Neuronal stem cell (in vitro differentiated cells): ENCODE measurements around the gene VPS26B. TPM values are rescaled to one million over a fixed set of nuclear protein-coding genes. Genes with fewer than 3 reads are reported as not detected.

Source experiments
- DNase-seq: peaks from one replicate; pipeline ENCODE4 v3.0.0-alpha.2; 2013; ENCODE audit warnings: low spot score
- H2AFZ ChIP-seq: one replicate; pipeline ENCODE4 v1.6.1; 2013; ENCODE audit warnings: mild to moderate bottlenecking, low read length, inconsistent platforms
- H2AK5ac ChIP-seq: 2 replicates; pipeline ENCODE4 v1.6.1; 2013; ENCODE audit warnings: low read depth, mild to moderate bottlenecking, inconsistent platforms, low read length, moderate library complexity, mixed read lengths
- H2BK120ac ChIP-seq: 2 replicates; pipeline ENCODE4 v1.6.1; 2013; ENCODE audit warnings: low read depth, mild to moderate bottlenecking, inconsistent platforms, low read length, moderate library complexity, mixed read lengths
- H2BK12ac ChIP-seq: one replicate; pipeline ENCODE4 v1.6.1; 2013; ENCODE audit warnings: low read length, inconsistent platforms
- H2BK15ac ChIP-seq: 2 replicates; pipeline ENCODE4 v1.6.1; 2013; ENCODE audit warnings: mild to moderate bottlenecking, low read length, inconsistent platforms, mixed read lengths
- H2BK5ac ChIP-seq: one replicate; pipeline ENCODE4 v1.6.1; 2013; ENCODE audit warnings: inconsistent platforms, mild to moderate bottlenecking, low read length, moderate library complexity
- H3K14ac ChIP-seq: one replicate; pipeline ENCODE4 v1.6.1; 2013; ENCODE audit warnings: low read length, inconsistent platforms
- H3K18ac ChIP-seq: 2 replicates; pipeline ENCODE4 v1.6.1; 2013; ENCODE audit warnings: low read length, inconsistent platforms
- H3K23ac ChIP-seq: 2 replicates; pipeline ENCODE4 v1.6.1; 2013; ENCODE audit warnings: low read depth, mild to moderate bottlenecking, mixed read lengths, low read length, inconsistent platforms; ENCODE audit not compliant: poor library complexity
- H3K27ac ChIP-seq: replicated peaks from 3 replicates; pipeline ENCODE4 v1.5.1; 2013; ENCODE audit warnings: low read length, inconsistent platforms
- H3K27me3 ChIP-seq, 3 experiments: 2 replicates each; pipeline ENCODE4 v1.6.1; 2013; ENCODE audit warnings: low read length in 3 of 3, mild to moderate bottlenecking in 2 of 3, inconsistent platforms in 1 of 3, low read depth in 1 of 3, mixed read lengths in 1 of 3, moderate library complexity in 1 of 3; ENCODE audit not compliant: control insufficient read depth in 3 of 3, insufficient read depth in 3 of 3
- H3K36me3 ChIP-seq, 2 donors: replicated peaks in 1 of 2; 2 replicates each; pipeline ENCODE4 v1.6.1; 2013; ENCODE audit warnings: low read length in 2 of 2; ENCODE audit not compliant: control insufficient read depth in 2 of 2, insufficient read depth in 2 of 2
- H3K4ac ChIP-seq: 2 replicates; pipeline ENCODE4 v1.6.1; 2013; ENCODE audit warnings: inconsistent platforms, mild to moderate bottlenecking, low read length, moderate library complexity
- H3K4me1 ChIP-seq, 2 donors: 1 replicate in 1 of 2; 2 replicates in 1 of 2; pipeline ENCODE4 v1.6.1; 2013; ENCODE audit warnings: low read length in 2 of 2, low read depth in 1 of 2; ENCODE audit not compliant: control insufficient read depth in 2 of 2, insufficient read depth in 1 of 2
- H3K4me2 ChIP-seq: one replicate; pipeline ENCODE4 v1.6.1; 2013; ENCODE audit warnings: mild to moderate bottlenecking, low read length, inconsistent platforms; ENCODE audit not compliant: insufficient read depth, poor library complexity, severe bottlenecking
- H3K4me3 ChIP-seq, 2 donors: 2 replicates each; pipeline ENCODE4 v1.5.1; 2013; ENCODE audit warnings: low read length in 2 of 2, mild to moderate bottlenecking in 2 of 2, inconsistent platforms in 1 of 2, moderate library complexity in 1 of 2
- H3K79me1 ChIP-seq: one replicate; pipeline ENCODE4 v1.6.1; 2013; ENCODE audit warnings: low read depth, mild to moderate bottlenecking, inconsistent platforms, low read length, moderate library complexity
- H3K9ac ChIP-seq: one replicate; pipeline ENCODE4 v1.6.1; 2013; ENCODE audit warnings: mild to moderate bottlenecking, low read depth, low read length, inconsistent platforms; ENCODE audit not compliant: poor library complexity
- H3K9me3 ChIP-seq, 2 donors: replicated peaks in 1 of 2; 2 replicates each; pipeline versions ENCODE3 to v1.6.1; 2013; ENCODE audit warnings: low read length in 2 of 2, mild to moderate bottlenecking in 2 of 2, inconsistent platforms in 1 of 2, low read depth in 1 of 2, mixed read lengths in 1 of 2, moderate library complexity in 1 of 2; ENCODE audit not compliant: control insufficient read depth in 2 of 2, insufficient read depth in 1 of 2
- H4K8ac ChIP-seq: one replicate; pipeline ENCODE4 v1.6.1; 2013; ENCODE audit warnings: low read depth, mild to moderate bottlenecking, inconsistent platforms, low read length, moderate library complexity
- H4K91ac ChIP-seq: one replicate; pipeline ENCODE4 v1.6.1; 2013; ENCODE audit warnings: low read length, low read depth, mild to moderate bottlenecking, inconsistent platforms; ENCODE audit not compliant: poor library complexity
- WGBS, 2 donors: extraction: QIAGEN DNeasy Blood & Tissue Kit; methylation state at CpG; one replicate each; pipeline ENCODE4 v1.1.7; 2013; ENCODE audit warnings: missing lambda C conversion rate in 2 of 2, mixed read lengths in 1 of 2; ENCODE audit not compliant: insufficient read length in 2 of 2, insufficient replicate concordance in 1 of 2; ENCODE audit errors: extremely low coverage in 2 of 2; 5-methylcytosine and 5-hydroxymethylcytosine counted together
- polyA plus RNA-seq, 2 experiments: library from polyadenylated mRNA; stranded (reverse); fragments of 200-250 nt; gene quantifications; one replicate each; pipeline ENCODE4 v1.2.3, GENCODE V29; 2013

The VPS26B gene
- polyA plus RNA-seq (2013, experiment 1 of 2) = 16.9 TPM
- 16.5 TPM for polyA plus RNA-seq (2013, experiment 2 of 2)

DNA sequence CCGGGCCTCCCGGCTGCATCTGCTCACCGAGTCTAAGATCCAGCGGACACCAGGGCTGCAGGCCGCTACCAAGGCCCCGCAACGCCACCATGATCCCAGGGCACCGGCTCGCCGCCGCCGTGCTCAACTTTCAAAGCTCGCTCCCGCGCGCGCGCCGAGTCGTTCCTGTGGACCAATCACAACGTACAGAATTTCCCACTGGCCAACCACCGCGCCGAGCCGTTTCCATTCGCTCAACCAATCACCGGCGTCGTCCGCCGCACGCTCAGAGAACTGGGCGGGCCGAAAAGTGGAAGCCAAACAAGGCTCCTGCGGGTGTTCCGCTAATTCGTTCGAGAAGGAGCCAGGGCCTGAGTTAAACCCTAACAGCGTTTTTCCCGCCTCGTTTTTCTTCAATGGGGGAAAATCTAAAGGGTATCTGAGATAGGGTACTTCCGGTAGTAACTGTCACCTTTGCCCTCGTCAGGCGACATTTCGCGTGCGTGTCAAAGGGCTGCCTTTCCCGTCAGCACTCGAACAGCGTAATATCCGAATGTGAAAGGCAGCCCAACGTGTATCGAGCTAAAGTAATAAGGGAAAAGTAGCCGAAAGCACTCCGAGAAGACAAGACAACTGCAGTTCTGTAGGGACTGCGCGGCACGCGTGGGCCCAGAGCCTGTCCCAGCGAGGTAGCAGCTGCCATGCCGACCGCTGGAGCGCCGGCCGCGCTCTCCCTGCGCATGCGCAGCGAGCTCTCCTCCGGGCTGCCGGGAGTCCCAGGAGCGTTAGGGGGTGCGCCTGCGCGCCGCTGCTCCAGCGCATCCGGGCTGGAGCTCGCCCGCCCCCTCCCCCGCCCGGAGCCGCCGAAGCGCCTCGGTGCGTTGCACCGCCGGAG lies at the start of gene VPS26B, which contains the start of gene NCAPD3:
Gene VPS26B, plus strand, starts transcription at position 836 of the 874 bp plus-strand sequence. CDS start 452 bp downstream, outside the sequence.
Gene NCAPD3, minus strand, starts transcription at position 132 of the 874 bp plus-strand sequence. Its CDS starts 41 bp downstream, at position 91.
- Histone ChIP-seq H3K18ac (peak within 1 kb of the TSS; percentile 91), H3K4me3 (peak within 1 kb of the TSS; percentile 87 to 90), H3K27me3 (peaks cover 0 to 4% (median 0%) of the 10 kb centered on the region in 3 experiments), H3K4me1 (peaks cover 9 to 12% of the 10 kb centered on the region in 2 donors), H2AFZ (peak within 1 kb of the TSS; percentile 96), H3K14ac (peak within 1 kb of the TSS; percentile 78), H3K9me3 (no peaks in the 10 kb centered on the region), H4K91ac (no peak within 1 kb of the TSS), H3K36me3 (peaks cover 3 to 27% of the 10 kb centered on the region in 2 donors), H2BK15ac (no peak within 1 kb of the TSS), H4K8ac (no peak within 1 kb of the TSS), H3K27ac (no peak within 1 kb of the TSS), H2BK12ac (peak within 1 kb of the TSS; percentile 61), H3K23ac (peak within 1 kb of the TSS; percentile 86), H2BK120ac (no peak within 1 kb of the TSS), H3K4me2 (peak within 1 kb of the TSS; percentile 89), H3K79me1 (peaks cover 2% of the 10 kb centered on the region), H3K9ac (peak within 1 kb of the TSS; percentile 98), H2BK5ac (peak within 1 kb of the TSS; percentile 45), H2AK5ac (peak within 1 kb of the TSS; percentile 27), H3K4ac (no peak within 1 kb of the TSS)
- no CpG with 5 or more reads among the region's 89 CpGs for WGBS, 2 donors
- DNase-seq = peak; percentile 95

DNA sequence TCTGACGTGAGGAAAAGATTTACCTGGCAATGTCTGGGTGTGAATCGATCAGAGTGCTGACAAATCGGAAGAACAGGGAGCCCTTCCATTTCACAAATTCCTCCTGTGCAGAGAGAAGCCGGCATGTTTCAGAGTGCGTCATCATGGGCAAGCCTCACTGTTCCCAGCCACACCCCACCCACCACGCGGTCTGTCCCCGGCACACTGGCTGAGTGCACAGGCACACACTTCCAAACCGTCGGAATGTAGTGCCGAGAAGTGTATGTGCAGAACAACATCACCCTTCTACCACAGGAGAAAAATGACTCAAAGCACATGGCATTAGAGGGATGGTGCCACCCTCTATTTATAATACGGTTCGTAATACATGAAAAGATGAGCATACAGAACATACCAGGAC lies 48.2 kb upstream of the VPS26B start:
- H2AFZ ChIP-seq = no peak overlapping the region
- DNase-seq = no peak
- no peak overlapping the region for H3K18ac ChIP-seq
- no peak overlapping the region for H2AK5ac ChIP-seq
- H2BK12ac ChIP-seq = no peak overlapping the region
- H2BK120ac ChIP-seq = no peak overlapping the region
- no peak overlapping the region for H3K4me2 ChIP-seq
- H3K79me1 ChIP-seq = peaks cover 3% of the 10 kb centered on the region
- no peak overlapping the region for H4K8ac ChIP-seq
- no peaks in the 10 kb centered on the region for H3K27me3 ChIP-seq
- peaks cover 46 to 98% of the 10 kb centered on the region in 2 donors for H3K36me3 ChIP-seq
- H2BK15ac ChIP-seq = no peak overlapping the region
- H3K23ac ChIP-seq = no peak overlapping the region
- peaks cover 0 to 16% of the 10 kb centered on the region in 2 donors for H3K9me3 ChIP-seq
- no peaks in the 10 kb centered on the region for H3K4me1 ChIP-seq
- no peak overlapping the region for H3K4ac ChIP-seq
- WGBS, 2 donors = no CpG with 5 or more reads among the region's 13 CpGs
- no peak overlapping the region for H3K9ac ChIP-seq
- no peak overlapping the region for H4K91ac ChIP-seq
- H3K4me3 ChIP-seq = no peak overlapping the region
- H2BK5ac ChIP-seq = no peak overlapping the region
- no peak overlapping the region for H3K14ac ChIP-seq
- no peak overlapping the region for H3K27ac ChIP-seq

DNA sequence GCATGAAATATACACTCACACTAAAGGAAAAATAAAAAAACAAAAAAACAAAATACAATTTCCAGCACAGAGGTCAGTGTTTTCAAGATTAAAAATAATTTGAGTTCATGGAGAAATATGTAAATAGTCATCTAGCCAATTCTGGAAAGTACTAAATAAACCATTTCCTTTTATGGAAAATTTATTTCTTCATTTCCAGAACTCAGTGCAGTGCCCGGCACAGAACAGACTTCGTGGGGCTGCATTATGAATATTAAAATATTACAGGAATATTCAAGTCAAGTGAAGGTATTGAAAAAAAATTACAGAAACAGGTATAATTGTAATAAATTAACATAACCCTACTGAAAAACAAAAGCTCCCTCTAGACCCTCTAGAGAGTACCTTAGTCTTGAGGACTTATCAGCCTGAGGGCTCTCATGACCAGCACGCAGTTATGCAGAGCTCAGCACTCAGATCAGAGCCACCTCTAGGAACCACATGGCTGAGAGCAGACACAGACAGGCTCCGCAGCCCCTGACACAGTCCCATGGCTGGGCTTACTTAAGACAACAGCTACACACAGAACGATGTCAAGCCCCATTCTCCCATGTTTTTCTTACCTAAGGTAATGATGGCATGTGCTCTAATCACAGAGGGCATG lies 46.3 kb upstream of the VPS26B start:
- Histone ChIP-seq H3K27ac (no peak overlapping the region), H3K9me3 (peaks cover 0 to 2% of the 10 kb centered on the region in 2 donors), H3K23ac (no peak overlapping the region), H4K91ac (no peak overlapping the region), H3K27me3 (no peaks in the 10 kb centered on the region), H2BK12ac (peak overlapping the region; percentile 50), H2AFZ (no peak overlapping the region), H3K4ac (no peak overlapping the region), H3K4me1 (no peaks in the 10 kb centered on the region), H2BK5ac (no peak overlapping the region), H3K9ac (no peak overlapping the region), H3K36me3 (peaks cover 35 to 98% of the 10 kb centered on the region in 2 donors), H2BK120ac (no peak overlapping the region), H2BK15ac (no peak overlapping the region), H3K79me1 (peaks cover 1% of the 10 kb centered on the region), H4K8ac (no peak overlapping the region), H2AK5ac (no peak overlapping the region), H3K14ac (no peak overlapping the region), H3K4me3 (no peak overlapping the region), H3K4me2 (no peak overlapping the region), H3K18ac (no peak overlapping the region)
- no peak for DNase-seq
- WGBS, 2 donors = no CpG with 5 or more reads among the region's 5 CpGs

DNA sequence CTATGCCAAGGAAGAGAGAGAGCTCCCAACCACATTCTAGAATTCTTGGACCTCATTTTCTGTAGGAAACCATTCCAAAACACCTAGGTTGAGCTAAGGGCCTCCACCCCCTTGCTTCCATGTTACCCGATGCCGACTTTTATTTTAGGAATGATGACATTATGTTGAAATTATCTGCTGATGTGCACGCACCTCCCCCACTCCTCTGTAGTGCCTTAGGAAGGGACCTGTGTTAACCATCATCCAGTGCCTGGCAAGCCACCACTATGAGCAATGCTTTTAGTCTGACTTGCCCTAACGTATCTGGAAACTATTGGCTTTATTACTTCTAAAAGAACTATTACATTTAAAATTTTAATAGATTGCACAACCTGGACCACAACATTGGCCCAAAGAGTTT lies 42.8 kb upstream of the VPS26B start:
- H3K36me3 ChIP-seq = peaks cover 25 to 99% of the 10 kb centered on the region in 2 donors
- H3K9ac ChIP-seq = no peak overlapping the region
- H2BK15ac ChIP-seq = no peak overlapping the region
- no peak overlapping the region for H4K8ac ChIP-seq
- H3K18ac ChIP-seq = no peak overlapping the region
- no peak overlapping the region for H2BK5ac ChIP-seq
- no peaks in the 10 kb centered on the region for H3K9me3 ChIP-seq
- H3K4me3 ChIP-seq = no peak overlapping the region
- WGBS, 2 donors = no CpG with 5 or more reads among the region's 4 CpGs
- peaks cover 1% of the 10 kb centered on the region for H3K79me1 ChIP-seq
- H3K27ac ChIP-seq = no peak overlapping the region
- no peaks in the 10 kb centered on the region for H3K4me1 ChIP-seq
- H2AK5ac ChIP-seq = no peak overlapping the region
- H4K91ac ChIP-seq = no peak overlapping the region
- no peak overlapping the region for H3K4ac ChIP-seq
- H3K23ac ChIP-seq = no peak overlapping the region
- no peaks in the 10 kb centered on the region for H3K27me3 ChIP-seq
- H2BK120ac ChIP-seq = no peak overlapping the region
- no peak overlapping the region for H3K14ac ChIP-seq
- H3K4me2 ChIP-seq = no peak overlapping the region
- DNase-seq = no peak
- H2BK12ac ChIP-seq = no peak overlapping the region
- H2AFZ ChIP-seq = no peak overlapping the region
